DOHH2 (cell line): ENCODE measurements around the gene PROSER1.

Experiments used
- H3F3A ChIP-seq: fragments of 200-600 bp; sonication (generic), shearing (Covaris generic); 2 replicates; pipeline ENCODE4 v1.6.0; 2016; ENCODE audit warnings: antibody characterized with exemption, mild to moderate bottlenecking; ENCODE audit not compliant: control insufficient read depth, insufficient read depth
- H3K27ac ChIP-seq: fragments of 200-600 bp; sonication (generic); 2 replicates; pipeline ENCODE4 v1.5.1; 2014; ENCODE audit warnings: low read depth, mild to moderate bottlenecking, low read length, moderate library complexity
- H3K27me3 ChIP-seq: fragments of 200-600 bp; sonication (generic); 2 replicates; pipeline ENCODE4 v1.6.1; 2014; ENCODE audit warnings: mild to moderate bottlenecking, low read length, mixed read lengths; ENCODE audit not compliant: control insufficient read depth
- H3K36me3 ChIP-seq: fragments of 200-600 bp; sonication (generic); 2 replicates; pipeline ENCODE4 v1.6.1; 2014; ENCODE audit warnings: mild to moderate bottlenecking, low read length, moderate library complexity, mixed read lengths; ENCODE audit not compliant: control insufficient read depth
- H3K4me1 ChIP-seq: fragments of 200-600 bp; sonication (generic); 2 replicates; pipeline ENCODE4 v1.6.1; 2014; ENCODE audit warnings: mild to moderate bottlenecking, low read length, mixed read lengths; ENCODE audit not compliant: control insufficient read depth
- H3K4me2 ChIP-seq: fragments of 200-600 bp; sonication (generic); 2 replicates; pipeline ENCODE4 v1.6.0; 2014; ENCODE audit warnings: mild to moderate bottlenecking, low read length, moderate library complexity
- H3K4me3 ChIP-seq: fragments of 200-600 bp; sonication (generic); 2 replicates; pipeline ENCODE4 v1.5.1; 2014; ENCODE audit warnings: mild to moderate bottlenecking, low read length, mixed read lengths
- H3K79me2 ChIP-seq: fragments of 200-600 bp; sonication (generic); 2 replicates; pipeline ENCODE4 v1.6.1; 2014; ENCODE audit warnings: mild to moderate bottlenecking, low read length, mixed read lengths; ENCODE audit not compliant: control insufficient read depth
- H3K9me2 ChIP-seq: fragments of 200-600 bp; sonication (generic); replicated peaks from 2 replicates; pipeline ENCODE4 v1.6.1; 2014; ENCODE audit warnings: mild to moderate bottlenecking, low read length, mixed read lengths; ENCODE audit not compliant: control insufficient read depth
- H3K9me3 ChIP-seq: fragments of 200-600 bp; sonication (generic); 2 replicates; pipeline ENCODE4 v1.6.1; 2014; ENCODE audit warnings: antibody characterized with exemption, low read length, mixed read lengths; ENCODE audit not compliant: control insufficient read depth, insufficient read depth
- H4K20me1 ChIP-seq: fragments of 200-600 bp; sonication (generic); 2 replicates; pipeline ENCODE4 v1.6.0; 2014; ENCODE audit warnings: low read depth, mild to moderate bottlenecking, antibody characterized with exemption, low read length, moderate library complexity; ENCODE audit not compliant: control insufficient read depth, insufficient read depth
- CTCF ChIP-seq: fragments of 200-600 bp; sonication (generic); IDR thresholded peaks from one replicate; pipeline ENCODE4 v1.5.1; 2014; ENCODE audit warnings: antibody characterized with exemption, mild to moderate bottlenecking, low read depth, low read length; ENCODE audit not compliant: poor library complexity, severe bottlenecking
- EZH2phosphoT487 ChIP-seq: fragments of 200-600 bp; sonication (generic); IDR thresholded peaks from 2 replicates; pipeline ENCODE4 v1.6.1; 2017; ENCODE audit warnings: borderline replicate concordance, mild to moderate bottlenecking, antibody characterized with exemption, low read length, moderate library complexity, mixed read lengths

The PROSER1 gene

GRCh38 chr13:39052944-39053343 is 15.1 kb upstream of the PROSER1 start:
- Histone ChIP-seq H3K79me2 (no peaks in the 10 kb centered on the region), H3K4me2 (no peak overlapping the region), H4K20me1 (no peaks in the 10 kb centered on the region), H3K27me3 (no peaks in the 10 kb centered on the region), H3K4me1 (no peaks in the 10 kb centered on the region), H3F3A (no peaks in the 10 kb centered on the region), H3K9me2 (no peaks in the 10 kb centered on the region), H3K27ac (no peak overlapping the region), H3K36me3 (no peaks in the 10 kb centered on the region), H3K4me3 (no peak overlapping the region), H3K9me3 (no peaks in the 10 kb centered on the region)
- TF ChIP-seq EZH2phosphoT487, result no peak
- no peak for TF ChIP-seq CTCF

DNA sequence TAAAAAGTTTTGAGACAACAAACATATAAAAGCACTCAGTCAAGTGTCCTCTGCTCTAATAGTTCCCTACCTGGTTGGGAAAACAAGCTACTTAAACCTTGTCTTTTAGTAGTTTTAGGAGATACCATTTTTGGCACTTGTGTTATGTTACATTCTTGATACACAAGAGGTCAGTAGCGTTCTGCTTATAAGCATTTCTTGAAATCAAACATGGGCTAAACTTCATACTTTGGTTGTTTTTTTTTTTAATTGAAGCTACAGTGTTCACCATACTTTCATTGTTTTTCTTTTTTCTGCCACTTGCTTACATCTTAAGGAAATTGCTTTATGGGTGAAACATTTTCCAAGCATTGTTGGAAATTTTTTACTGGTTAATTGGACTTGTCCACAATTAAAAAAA is 13.3 kb upstream of the PROSER1 start:
- Histone ChIP-seq H3K36me3 (no peaks in the 10 kb centered on the region), H3F3A (no peaks in the 10 kb centered on the region), H3K4me2 (no peak overlapping the region), H4K20me1 (no peaks in the 10 kb centered on the region), H3K4me3 (no peak overlapping the region), H3K79me2 (no peaks in the 10 kb centered on the region), H3K9me3 (no peaks in the 10 kb centered on the region), H3K27me3 (no peaks in the 10 kb centered on the region), H3K9me2 (no peaks in the 10 kb centered on the region), H3K27ac (no peak overlapping the region), H3K4me1 (no peaks in the 10 kb centered on the region)
- TF ChIP-seq EZH2phosphoT487 (no peak), CTCF (peak; percentile 52)

DNA sequence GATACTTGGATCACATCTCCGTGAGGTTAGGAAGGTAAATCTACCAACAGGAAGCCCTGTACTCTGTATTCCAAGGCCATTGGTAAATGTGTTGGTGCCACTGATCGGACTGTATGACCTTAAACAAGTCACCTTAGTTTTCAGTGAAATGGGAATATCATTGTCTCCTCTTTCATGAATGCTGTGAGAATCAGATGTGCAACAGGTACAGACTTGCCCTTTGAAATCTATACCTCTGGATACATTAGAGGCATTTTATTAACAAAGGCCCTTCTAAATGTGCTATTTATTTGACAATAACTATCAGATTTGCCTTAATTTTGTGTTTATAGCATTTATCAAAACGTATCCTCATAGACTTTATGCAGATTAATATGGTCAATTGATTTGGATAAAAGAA is 11.4 kb upstream of the PROSER1 start:
- Histone ChIP-seq H3K36me3 (peaks cover 8% of the 10 kb centered on the region; the same call in 1 of the 2 replicates), H3F3A (no peaks in the 10 kb centered on the region), H4K20me1 (no peaks in the 10 kb centered on the region), H3K27ac (no peak overlapping the region), H3K79me2 (no peaks in the 10 kb centered on the region), H3K27me3 (no peaks in the 10 kb centered on the region), H3K4me1 (no peaks in the 10 kb centered on the region), H3K9me3 (no peaks in the 10 kb centered on the region), H3K9me2 (no peaks in the 10 kb centered on the region), H3K4me3 (no peak overlapping the region), H3K4me2 (no peak overlapping the region)
- no peak for TF ChIP-seq EZH2phosphoT487
- no peak for TF ChIP-seq CTCF

DNA sequence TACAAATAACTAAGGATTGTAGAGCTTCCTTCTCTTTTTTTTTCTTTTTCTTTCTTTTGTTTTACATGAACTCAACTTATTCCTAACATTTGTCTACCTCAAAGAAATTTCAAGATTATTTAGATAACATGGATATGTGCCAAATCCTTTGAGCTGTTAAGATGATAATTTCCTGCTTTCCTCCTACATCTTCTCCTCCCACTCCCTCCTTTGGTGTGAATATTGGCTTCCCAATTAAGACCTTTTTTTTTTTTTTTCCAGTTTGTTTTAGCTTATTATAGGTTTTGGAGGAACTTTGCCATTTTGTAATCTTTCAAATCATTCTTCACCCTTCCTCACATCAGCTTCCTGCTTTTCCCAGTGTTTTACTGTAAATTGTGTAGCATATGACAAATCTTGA is 10.9 kb upstream of the PROSER1 start:
- H3K4me3 ChIP-seq, result no peak overlapping the region
- H3F3A ChIP-seq, result no peaks in the 10 kb centered on the region
- H3K27ac ChIP-seq, result no peak overlapping the region
- no peak overlapping the region for H3K4me2 ChIP-seq
- H3K4me1 ChIP-seq, result no peaks in the 10 kb centered on the region
- TF ChIP-seq CTCF (no peak), EZH2phosphoT487 (no peak)
- H4K20me1 ChIP-seq, result no peaks in the 10 kb centered on the region
- H3K9me3 ChIP-seq, result no peaks in the 10 kb centered on the region
- H3K79me2 ChIP-seq, result no peaks in the 10 kb centered on the region
- H3K27me3 ChIP-seq, result no peaks in the 10 kb centered on the region
- H3K9me2 ChIP-seq, result no peaks in the 10 kb centered on the region
- peaks cover 11% of the 10 kb centered on the region for H3K36me3 ChIP-seq
